ENCODE results near the gene CLDN6.

- TF ChIP-seq CREB5 (CRISPR knock-in tag; IDR thresholded peaks at IDR 0.05; ENCODE audit: low read depth) (no peak), ZNF70 (CRISPR knock-in tag; IDR thresholded peaks at IDR 0.05) (no peak)
These were observed 33.5 kb upstream of the CLDN6 start for GRCh38 chr16:3051494-3051893.
